Left ventricle myocardium superior (tissue), 1 donor: Measurements from ENCODE around the gene C1QTNF4. TPM values are rescaled to one million over a fixed set of nuclear protein-coding genes. Genes with fewer than 3 reads are reported as not detected.
"Not testable (repeated sequence)": the region's sequence is repeated elsewhere in the genome, so short reads cannot be mapped to it uniquely, and the experiment has no call there.

ENCODE experiments used
- ATAC-seq: fragments of 200-7000 bp; cut with Tn5 transposase; one replicate; pipeline ENCODE4 v1.9.1; 2020; ENCODE audit warnings: mild to moderate bottlenecking, moderate library complexity
- DNase-seq: peaks from one replicate; pipeline ENCODE4 v3.0.0-alpha.2; 2020
- intact Hi-C: fragments of 100-400 bp; cut with micrococcal nuclease; formaldehyde crosslinking; loops from one replicate; pipeline ENCODE4 v1.11.0; 2022
- total RNA-seq: library from RNA; stranded (reverse); fragmentation: NEBNext Ultra II Directional; extraction: Animal tissue kit (Norgen Biotek cat#: 25700); gene quantifications from one replicate; pipeline ENCODE4 v1.2.1, GENCODE V29; 2021
- donor health status: DM: no; HTN: yes; CAD: no; lungs with severe emphysema.

The C1QTNF4 gene
- total RNA-seq, 1 donor from 2014 or later, result not detected

DNA sequence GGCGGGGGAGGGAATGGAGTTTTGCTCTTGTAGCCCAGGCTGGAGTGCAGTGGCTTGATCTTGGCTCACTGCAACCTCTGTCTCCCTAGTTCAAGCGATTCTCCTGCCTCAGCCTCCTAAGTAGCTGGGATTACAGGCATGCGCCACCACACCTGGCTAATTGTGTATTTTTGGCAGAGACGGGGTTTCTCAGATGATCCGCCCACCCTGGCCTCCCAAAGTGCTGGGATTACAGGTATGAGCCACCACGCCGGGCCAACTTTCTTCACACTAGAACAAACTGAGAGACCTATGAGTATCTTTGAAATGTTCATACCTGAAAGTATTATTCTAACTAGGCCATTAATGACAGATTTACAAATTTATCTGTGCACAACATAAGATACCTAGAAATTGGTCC, 47.9 kb downstream of the C1QTNF4 start:
- DNase-seq, ATAC-seq, intact Hi-C loops: not testable (repeated sequence)

DNA sequence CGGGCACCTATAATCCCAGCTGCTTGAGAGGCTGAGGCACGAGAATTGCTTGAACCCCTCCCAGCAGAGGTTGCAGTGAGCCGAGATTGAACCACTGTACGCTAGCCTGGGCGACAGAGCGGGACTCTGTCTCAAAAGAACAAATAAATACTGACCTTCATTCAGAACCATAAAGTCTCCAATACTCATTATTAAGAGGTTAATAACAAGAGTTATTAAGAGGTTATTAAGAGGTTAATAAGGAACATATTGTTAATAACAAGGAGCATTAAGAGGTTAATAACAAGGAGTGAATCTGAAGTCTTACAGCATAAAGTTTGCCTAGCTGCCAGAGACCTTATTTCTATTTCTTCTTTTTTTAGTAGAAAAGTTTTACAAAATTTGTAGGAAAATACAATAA, 48.9 kb downstream of the C1QTNF4 start:
- intact Hi-C loops, result no loop called here
- no peak for ATAC-seq
- no peak for DNase-seq

DNA sequence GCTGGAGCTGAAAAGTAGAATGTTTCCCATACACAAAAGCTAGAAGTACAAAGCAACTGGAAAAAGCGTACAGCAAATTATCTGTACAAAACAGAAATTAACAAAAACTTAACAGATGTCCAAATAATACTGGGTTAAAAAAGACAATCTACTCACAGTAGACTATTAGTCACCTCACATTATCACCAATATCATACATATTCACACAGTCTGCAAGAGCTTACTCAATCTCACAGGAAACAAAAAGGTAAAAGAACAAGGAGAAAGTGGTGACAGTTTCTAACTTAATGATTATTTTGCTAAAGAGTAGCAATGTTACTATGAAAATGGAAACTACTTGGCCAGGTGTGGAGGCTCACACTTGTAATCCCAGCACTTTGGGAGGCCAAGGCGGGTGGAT, 53.1 kb downstream of the C1QTNF4 start:
- intact Hi-C loops, result no loop called here
- no peak for DNase-seq
- ATAC-seq, result no peak

DNA sequence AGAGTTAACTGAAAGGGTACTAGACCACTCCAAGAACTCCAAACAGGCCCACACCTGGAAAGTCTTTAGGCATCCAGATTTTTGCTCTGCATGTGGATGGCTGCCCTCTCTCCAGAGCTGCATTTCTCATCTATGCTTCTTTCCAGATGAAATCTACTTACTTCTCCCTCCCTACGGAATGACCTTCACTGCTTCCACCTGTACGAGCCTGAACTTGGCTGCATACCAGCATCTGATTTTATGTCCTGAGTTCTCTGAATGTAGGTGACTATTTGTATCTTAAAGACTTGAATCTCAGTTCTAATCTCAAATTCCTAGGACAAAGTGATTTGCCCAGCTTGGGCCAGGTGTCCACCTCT, 54.6 kb downstream of the C1QTNF4 start:
- intact Hi-C loops, result no loop called here
- DNase-seq (no peak), ATAC-seq (no peak)

Other genes with a start within 250 kb of the C1QTNF4 start
- gene MYBPC3, start 241.7 kb downstream of the C1QTNF4 start, total RNA-seq, result 2,596 TPM
- gene SPI1, start 215.9 kb downstream of the C1QTNF4 start, total RNA-seq, result 11.2 TPM
- 39.5 TPM for gene SLC39A13, start 185.8 kb downstream of the C1QTNF4 start, total RNA-seq
- 180 TPM for gene PSMC3, start 168.0 kb downstream of the C1QTNF4 start, total RNA-seq
- gene RAPSN, start 145.3 kb downstream of the C1QTNF4 start, total RNA-seq, result 6.3 TPM
- 97.3 TPM for gene CELF1, start 41.3 kb downstream of the C1QTNF4 start, total RNA-seq
- 14.9 TPM for gene PTPMT1, start 28.8 kb downstream of the C1QTNF4 start, total RNA-seq
- 13.2 TPM for gene KBTBD4, start 15.4 kb downstream of the C1QTNF4 start, total RNA-seq
- gene NDUFS3, start 15.3 kb downstream of the C1QTNF4 start, total RNA-seq, result 319 TPM
- gene FAM180B, start 7.7 kb downstream of the C1QTNF4 start, total RNA-seq, result not detected
- 107 TPM for gene MTCH2, start 48.1 kb upstream of the C1QTNF4 start, total RNA-seq
- gene AGBL2, start 121.0 kb upstream of the C1QTNF4 start, total RNA-seq, result 0.25 TPM
- 48.7 TPM for gene FNBP4, start 172.9 kb upstream of the C1QTNF4 start, total RNA-seq